ENCODE measurements around the gene TPI1.

DNA sequence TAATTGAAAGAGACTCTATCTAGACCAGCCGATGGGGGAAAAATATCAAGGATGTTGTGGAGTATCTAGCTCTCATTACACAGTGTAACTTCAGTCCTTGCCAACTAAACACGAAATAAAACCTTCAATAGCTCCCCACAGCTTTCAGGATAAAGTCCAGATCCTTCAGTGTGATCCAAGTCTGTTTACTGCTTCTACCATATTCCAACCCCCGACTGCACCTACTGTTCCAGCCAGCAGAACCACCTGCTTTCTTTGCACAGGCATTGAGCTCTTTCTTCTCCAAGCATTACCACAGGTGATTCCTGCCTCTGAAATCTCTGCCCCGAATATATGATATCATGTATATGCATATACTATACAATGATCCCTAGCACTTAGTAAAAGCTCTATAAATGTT is 35.1 kb downstream of the TPI1 start:
- TF ChIP-seq, protein P1, sequence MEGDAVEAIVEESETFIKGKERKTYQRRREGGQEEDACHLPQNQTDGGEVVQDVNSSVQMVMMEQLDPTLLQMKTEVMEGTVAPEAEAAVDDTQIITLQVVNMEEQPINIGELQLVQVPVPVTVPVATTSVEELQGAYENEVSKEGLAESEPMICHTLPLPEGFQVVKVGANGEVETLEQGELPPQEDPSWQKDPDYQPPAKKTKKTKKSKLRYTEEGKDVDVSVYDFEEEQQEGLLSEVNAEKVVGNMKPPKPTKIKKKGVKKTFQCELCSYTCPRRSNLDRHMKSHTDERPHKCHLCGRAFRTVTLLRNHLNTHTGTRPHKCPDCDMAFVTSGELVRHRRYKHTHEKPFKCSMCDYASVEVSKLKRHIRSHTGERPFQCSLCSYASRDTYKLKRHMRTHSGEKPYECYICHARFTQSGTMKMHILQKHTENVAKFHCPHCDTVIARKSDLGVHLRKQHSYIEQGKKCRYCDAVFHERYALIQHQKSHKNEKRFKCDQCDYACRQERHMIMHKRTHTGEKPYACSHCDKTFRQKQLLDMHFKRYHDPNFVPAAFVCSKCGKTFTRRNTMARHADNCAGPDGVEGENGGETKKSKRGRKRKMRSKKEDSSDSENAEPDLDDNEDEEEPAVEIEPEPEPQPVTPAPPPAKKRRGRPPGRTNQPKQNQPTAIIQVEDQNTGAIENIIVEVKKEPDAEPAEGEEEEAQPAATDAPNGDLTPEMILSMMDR (IDR thresholded peaks at IDR 0.05; ENCODE audit: insufficient read depth, low read depth, low read length) = no peak
- TF ChIP-seq EZH2 (IDR thresholded peaks at IDR 0.05; ENCODE audit: insufficient read depth, low read length) = no peak

All from astrocyte (in vitro differentiated cells and primary cell).